ENCODE data around the gene SCNM1. TPM values are rescaled to one million over a fixed set of nuclear protein-coding genes. Genes with fewer than 3 reads are reported as not detected.
A peak's percentile ranks its signal among the peaks of the same experiment; 100 is the strongest.

Gene SCNM1
- total and polyA plus RNA-seq, 4 donors: 30.0 to 73.8 (median 41.0) TPM

- no peaks in the 10 kb centered on the region for H3K27me3 ChIP-seq (ENCODE audit: control insufficient read depth in 3 of 3, insufficient read depth in 3 of 3, low read length in 2 of 3)
- TF ChIP-seq CTCF (IDR thresholded peaks at IDR 0.05; ENCODE audit: control extremely low read depth, extremely low read depth): no peak
- no peaks in the 10 kb centered on the region for H3K9me3 ChIP-seq (ENCODE audit: control insufficient read depth in 4 of 4, insufficient read depth in 3 of 4, low read length in 3 of 4)
- peak overlapping the region in 1 of 2 donors; percentile 6 for H3K9ac ChIP-seq (ENCODE audit: insufficient read depth in 1 of 2, low read length in 2 of 2)
- 15 to 17% methylated on average over 7 of the region's 7 CpGs for whole genome bisulfite sequencing, 2 donors
- H3K27ac ChIP-seq (ENCODE audit: low read depth in 1 of 2, low read length in 1 of 2): peak overlapping the region; percentile 71 to 72
- DNase-seq (peak in 1 of 3 donors; percentile 28), ATAC-seq (ENCODE audit: insufficient read depth, low FRiP score) (no peak)
- peaks cover 7 to 32% (median 12%) of the 10 kb centered on the region in 5 donors for H3K4me1 ChIP-seq (ENCODE audit: control insufficient read depth in 5 of 5, insufficient read depth in 5 of 5, low read length in 5 of 5)
- peak overlapping the region; percentile 7 for H3K4me3 ChIP-seq
- H3K36me3 ChIP-seq (ENCODE audit: control insufficient read depth in 4 of 4, insufficient read depth in 4 of 4, low read length in 4 of 4): peaks cover 0 to 7% (median 1%) of the 10 kb centered on the region in 4 donors
Measured at GRCh38 chr1:151147132-151147503, 18.8 kb upstream of the SCNM1 start.

DNA sequence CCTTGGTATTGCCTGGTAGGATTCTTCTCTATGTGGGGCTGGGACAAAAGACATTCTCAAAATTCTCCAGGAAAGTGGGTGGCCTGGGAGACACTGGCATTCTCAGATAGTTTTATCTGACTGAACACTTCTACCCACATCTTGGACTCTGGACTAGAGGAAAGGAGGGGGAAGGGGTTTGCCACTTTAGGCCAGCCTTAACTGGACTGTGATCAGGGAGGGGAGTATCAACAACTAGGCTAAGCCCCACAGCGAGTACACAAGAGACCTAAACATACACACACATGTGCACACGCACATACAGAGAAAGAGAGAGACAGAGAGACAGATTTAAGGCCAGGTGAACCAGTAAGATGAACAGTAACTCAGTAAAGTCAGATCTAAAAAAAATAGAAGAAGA is 18.3 kb upstream of the SCNM1 start:
- WGBS, 2 donors: 96 to 100% methylated on average over 2 of the region's 2 CpGs
- H3K4me3 ChIP-seq: no peak overlapping the region
- no peaks in the 10 kb centered on the region for H3K9me3 ChIP-seq (ENCODE audit: control insufficient read depth in 4 of 4, insufficient read depth in 3 of 4, low read length in 3 of 4)
- H3K27me3 ChIP-seq (ENCODE audit: control insufficient read depth in 3 of 3, insufficient read depth in 3 of 3, low read length in 2 of 3): no peaks in the 10 kb centered on the region
- H3K27ac ChIP-seq (ENCODE audit: low read depth in 1 of 2, low read length in 1 of 2): peak overlapping the region; percentile 71 to 72
- no peak overlapping the region for H3K9ac ChIP-seq (ENCODE audit: insufficient read depth in 1 of 2, low read length in 2 of 2)
- DNase-seq (no peak), ATAC-seq (ENCODE audit: insufficient read depth, low FRiP score) (no peak)
- H3K36me3 ChIP-seq (ENCODE audit: control insufficient read depth in 4 of 4, insufficient read depth in 4 of 4, low read length in 4 of 4): peaks cover 0 to 2% (median under 1%) of the 10 kb centered on the region in 4 donors
- peaks cover 7 to 32% (median 12%) of the 10 kb centered on the region in 5 donors for H3K4me1 ChIP-seq (ENCODE audit: control insufficient read depth in 5 of 5, insufficient read depth in 5 of 5, low read length in 5 of 5)
- no peak for TF ChIP-seq CTCF (IDR thresholded peaks at IDR 0.05; ENCODE audit: control extremely low read depth, extremely low read depth)

DNA sequence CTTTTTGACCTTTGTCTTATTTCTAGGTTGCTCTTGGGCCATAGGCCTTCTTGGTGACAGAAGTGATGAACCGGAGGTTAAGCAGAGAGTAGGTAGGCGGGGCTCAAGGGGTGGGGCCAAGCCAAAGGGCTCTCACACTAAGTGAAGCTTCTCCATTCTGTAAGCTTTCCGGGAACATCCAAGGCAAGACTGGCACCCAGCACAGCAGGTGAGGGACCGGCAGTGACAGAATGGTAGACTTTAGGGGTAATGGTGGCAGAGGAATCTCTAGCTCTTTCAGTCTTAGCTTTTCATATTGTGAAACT is 9.5 kb upstream of the SCNM1 start, which contains the start of gene TNFAIP8L2:
Gene TNFAIP8L2, plus strand, starts transcription at position 135 of the 305 bp plus-strand sequence. CDS start 2,049 bp downstream, outside the sequence.
- DNase-seq (no peak), ATAC-seq (ENCODE audit: insufficient read depth, low FRiP score) (peak; percentile 82)
- Histone ChIP-seq H3K4me3 (peak within 1 kb of the TSS; percentile 13), H3K4me1 (ENCODE audit: control insufficient read depth in 5 of 5, insufficient read depth in 5 of 5, low read length in 5 of 5) (peaks cover 0 to 2% (median 0%) of the 10 kb centered on the region in 5 donors), H3K9me3 (ENCODE audit: control insufficient read depth in 4 of 4, insufficient read depth in 3 of 4, low read length in 3 of 4) (no peaks in the 10 kb centered on the region), H3K36me3 (ENCODE audit: control insufficient read depth in 4 of 4, insufficient read depth in 4 of 4, low read length in 4 of 4) (peaks cover 10 to 26% (median 20%) of the 10 kb centered on the region in 4 donors), H3K27ac (ENCODE audit: low read depth in 1 of 2, low read length in 1 of 2) (peak within 1 kb of the TSS in 1 of 2 donors; percentile 60), H3K27me3 (ENCODE audit: control insufficient read depth in 3 of 3, insufficient read depth in 3 of 3, low read length in 2 of 3) (no peaks in the 10 kb centered on the region), H3K9ac (ENCODE audit: insufficient read depth in 1 of 2, low read length in 2 of 2) (no peak within 1 kb of the TSS)
- 25 to 55% methylated on average over 4 of the region's 4 CpGs for WGBS, 2 donors
- TF ChIP-seq CTCF (IDR thresholded peaks at IDR 0.05; ENCODE audit: control extremely low read depth, extremely low read depth): no peak

- peak overlapping the region in 1 of 2 donors; percentile 60 for H3K27ac ChIP-seq (ENCODE audit: low read depth in 1 of 2, low read length in 1 of 2)
- H3K36me3 ChIP-seq (ENCODE audit: control insufficient read depth in 4 of 4, insufficient read depth in 4 of 4, low read length in 4 of 4): peaks cover 10 to 32% (median 23%) of the 10 kb centered on the region in 4 donors
- H3K4me3 ChIP-seq: peak overlapping the region; percentile 13
Measured at GRCh38 chr1:151157067-151157531, 8.8 kb upstream of the SCNM1 start.

More at GRCh38 chr1:151157067-151157531, 8.8 kb upstream of the SCNM1 start:
- Histone ChIP-seq H3K9me3 (ENCODE audit: control insufficient read depth in 4 of 4, insufficient read depth in 3 of 4, low read length in 3 of 4) (no peaks in the 10 kb centered on the region), H3K27me3 (ENCODE audit: control insufficient read depth in 3 of 3, insufficient read depth in 3 of 3, low read length in 2 of 3) (no peaks in the 10 kb centered on the region), H3K9ac (ENCODE audit: insufficient read depth in 1 of 2, low read length in 2 of 2) (no peak overlapping the region), H3K4me1 (ENCODE audit: control insufficient read depth in 5 of 5, insufficient read depth in 5 of 5, low read length in 5 of 5) (peaks cover 0 to 2% (median 0%) of the 10 kb centered on the region in 5 donors)
- ATAC-seq (ENCODE audit: insufficient read depth, low FRiP score) (peak; percentile 28), DNase-seq (no peak)
- 32 to 61% methylated on average over 6 of the region's 6 CpGs for WGBS, 2 donors
- no peak for TF ChIP-seq CTCF (IDR thresholded peaks at IDR 0.05; ENCODE audit: control extremely low read depth, extremely low read depth)
